H1 (cell line): Measurements from ENCODE around the gene TECTB. TPM values are rescaled to one million over a fixed set of nuclear protein-coding genes. Genes with fewer than 3 reads are reported as not detected.

Source experiments
- CTCF ChIA-PET: fragments of 300-600 bp; sonication (Branson Sonifier 250); formaldehyde crosslinking; loops from one replicate; lab custom pipeline; 2021; ENCODE audit not compliant: partially characterized antibody; lab: Charles Lee
- POLR2A ChIA-PET: fragments of 300-600 bp; sonication (Branson Sonifier 250); formaldehyde crosslinking; loops from one replicate; lab custom pipeline; 2021; ENCODE audit warnings: inconsistent platforms; ENCODE audit not compliant: partially characterized antibody; lab: Charles Lee
- DNase-seq, 2 experiments: peaks; one replicate each; pipeline versions ENCODE4 v3.0.0 to v3.0.0-alpha.2; 2010 to 2022; ENCODE audit warnings: low spot score in 2 of 2, low read depth in 1 of 2, mixed read lengths in 1 of 2
- FAIRE-seq: peaks from 2 replicates; lab custom pipeline; 2011; peaks lifted over from hg19 to GRCh38; lab: Jason Lieb, UNC
- H2AFZ ChIP-seq: 2 replicates; pipeline ENCODE4 v1.8.1; 2012; ENCODE audit warnings: low read length, inconsistent platforms
- H2AK5ac ChIP-seq: 2 replicates; pipeline ENCODE4 v1.6.1; 2013; ENCODE audit warnings: low read depth, low read length
- H2BK120ac ChIP-seq: replicated peaks from 2 replicates; pipeline ENCODE3; 2013; ENCODE audit warnings: low read depth, low read length, inconsistent platforms
- H2BK12ac ChIP-seq: 2 replicates; pipeline ENCODE4 v1.6.1; 2013; ENCODE audit warnings: low read depth, low read length
- H2BK15ac ChIP-seq: 2 replicates; pipeline ENCODE4 v1.6.1; 2013; ENCODE audit warnings: low read length
- H2BK20ac ChIP-seq: 2 replicates; pipeline ENCODE4 v1.6.1; 2013; ENCODE audit warnings: low read length
- H2BK5ac ChIP-seq: 2 replicates; pipeline ENCODE4 v1.6.1; 2013; ENCODE audit warnings: low read depth, low read length
- H3K14ac ChIP-seq: 2 replicates; pipeline ENCODE4 v1.6.1; 2013; ENCODE audit warnings: inconsistent platforms; ENCODE audit not compliant: insufficient read length
- H3K18ac ChIP-seq: 2 replicates; pipeline ENCODE4 v1.6.1; 2013; ENCODE audit warnings: low read length; ENCODE audit errors: extremely low read depth
- H3K23ac ChIP-seq: 2 replicates; pipeline ENCODE4 v1.6.1; 2013; ENCODE audit warnings: inconsistent platforms; ENCODE audit not compliant: insufficient read length
- H3K23me2 ChIP-seq: 2 replicates; pipeline ENCODE4 v1.6.1; 2013; ENCODE audit warnings: low read depth, low read length
- H3K27ac ChIP-seq: 2 replicates; pipeline ENCODE4 v1.6.1; 2011; ENCODE audit warnings: low read depth, low read length, inconsistent platforms
- H3K27me3 ChIP-seq, 4 experiments: replicated peaks in 1 of 4; 1 replicate in 1 of 4; 2 replicates in 3 of 4; pipeline versions ENCODE4 v1.6.1 to v1.8.1; 2011 to 2013; ENCODE audit warnings: low read length in 3 of 4, mild to moderate bottlenecking in 3 of 4, inconsistent platforms in 2 of 4, mixed read lengths in 2 of 4, moderate library complexity in 1 of 4; ENCODE audit not compliant: control insufficient read depth in 3 of 4, insufficient read depth in 3 of 4; ENCODE audit errors: extremely low read depth in 1 of 4
- H3K36me3 ChIP-seq, 4 experiments: 2 replicates each; pipeline versions ENCODE4 v1.6.1 to v1.8.1; 2011 to 2013; ENCODE audit warnings: mild to moderate bottlenecking in 4 of 4, low read length in 3 of 4, moderate library complexity in 2 of 4, control low read depth in 1 of 4, inconsistent platforms in 1 of 4; ENCODE audit not compliant: insufficient read depth in 4 of 4, control insufficient read depth in 2 of 4
- H3K4ac ChIP-seq: replicated peaks from 2 replicates; pipeline ENCODE3; 2013; ENCODE audit warnings: low read length, low read depth, mixed read lengths, inconsistent platforms; ENCODE audit not compliant: insufficient read length
- H3K4me1 ChIP-seq, 4 experiments: replicated peaks in 1 of 4; 1 replicate in 1 of 4; 2 replicates in 3 of 4; pipeline versions ENCODE4 v1.6.1 to v1.8.1; 2011 to 2013; ENCODE audit warnings: low read length in 3 of 4, inconsistent platforms in 2 of 4, mixed read lengths in 1 of 4; ENCODE audit not compliant: insufficient read depth in 4 of 4, control insufficient read depth in 3 of 4
- H3K4me2 ChIP-seq, 2 experiments: 2 replicates each; pipeline versions ENCODE4 v1.6.1 to v1.8.1; 2011 to 2013; ENCODE audit warnings: low read depth in 2 of 2, low read length in 2 of 2, control low read depth in 1 of 2, inconsistent platforms in 1 of 2, mild to moderate bottlenecking in 1 of 2; ENCODE audit not compliant: insufficient read depth in 1 of 2
- H3K4me3 ChIP-seq, 4 experiments: fragments of 200-600, 300-600 bp in 1 of 4; sonication (generic), shearing (Covaris generic), sonication (Bioruptor Twin) in 1 of 4; 2 replicates each; pipeline versions ENCODE4 v1.5.1 to v1.8.1; 2011 to 2016; ENCODE audit warnings: low read length in 4 of 4, low read depth in 3 of 4, control low read depth in 2 of 4, inconsistent platforms in 2 of 4, mild to moderate bottlenecking in 2 of 4, mixed read lengths in 1 of 4, moderate library complexity in 1 of 4; ENCODE audit not compliant: insufficient read depth in 2 of 4; ENCODE audit errors: extremely low read depth in 1 of 4
- H3K56ac ChIP-seq: replicated peaks from 2 replicates; pipeline ENCODE3; 2013; ENCODE audit warnings: low read depth, mild to moderate bottlenecking, mixed read lengths, low read length, inconsistent platforms; ENCODE audit not compliant: insufficient read length
- H3K79me1 ChIP-seq: 2 replicates; pipeline ENCODE4 v1.6.1; 2013; ENCODE audit warnings: low read depth, low read length, control low read depth
- H3K79me2 ChIP-seq, 2 experiments: 2 replicates each; pipeline versions ENCODE4 v1.6.1 to v1.8.1; 2012 to 2013; ENCODE audit warnings: low read length in 2 of 2, mild to moderate bottlenecking in 2 of 2, inconsistent platforms in 1 of 2; ENCODE audit not compliant: insufficient read depth in 2 of 2, control insufficient read depth in 1 of 2
- H3K9ac ChIP-seq, 4 experiments: replicated peaks in 1 of 4; 1 replicate in 1 of 4; 2 replicates in 3 of 4; pipeline versions ENCODE4 v1.6.1 to v1.8.1; 2011 to 2013; ENCODE audit warnings: low read depth in 3 of 4, low read length in 3 of 4, control low read depth in 2 of 4, mild to moderate bottlenecking in 2 of 4, moderate library complexity in 2 of 4, inconsistent platforms in 1 of 4; ENCODE audit errors: extremely low read depth in 1 of 4
- H3K9me3 ChIP-seq, 2 experiments: 2 replicates each; pipeline versions ENCODE4 v1.6.1 to v1.8.1; 2012 to 2013; ENCODE audit warnings: mild to moderate bottlenecking in 2 of 2, moderate library complexity in 2 of 2, control low read depth in 1 of 2, inconsistent platforms in 1 of 2, low read depth in 1 of 2, low read length in 1 of 2, mixed read lengths in 1 of 2; ENCODE audit not compliant: insufficient read depth in 2 of 2
- H4K20me1 ChIP-seq, 2 experiments: replicated peaks in 1 of 2; 2 replicates each; pipeline versions ENCODE3 to v1.8.1; 2011 to 2013; ENCODE audit warnings: inconsistent platforms in 2 of 2, low read length in 2 of 2, mild to moderate bottlenecking in 1 of 2; ENCODE audit not compliant: insufficient read depth in 2 of 2, control insufficient read depth in 1 of 2
- H4K5ac ChIP-seq: 2 replicates; pipeline ENCODE4 v1.6.1; 2013; ENCODE audit warnings: low read length, low read depth, mixed read lengths, inconsistent platforms; ENCODE audit not compliant: insufficient read length
- H4K8ac ChIP-seq: 2 replicates; pipeline ENCODE4 v1.8.0; 2013; ENCODE audit warnings: mild to moderate bottlenecking, moderate library complexity, low read length, inconsistent platforms; ENCODE audit not compliant: insufficient read depth; ENCODE audit errors: extremely low read depth
- H4K91ac ChIP-seq: replicated peaks from 2 replicates; pipeline ENCODE3; 2013; ENCODE audit warnings: low read length, mixed read lengths, inconsistent platforms; ENCODE audit not compliant: insufficient read length
- CTCF ChIP-seq, 3 experiments: IDR thresholded peaks; 1 replicate in 2 of 3; 2 replicates in 1 of 3; pipeline versions ENCODE4 v1.5.1 to v1.6.1; 2011; ENCODE audit warnings: low read length in 3 of 3, mild to moderate bottlenecking in 3 of 3, inconsistent platforms in 2 of 3, low read depth in 1 of 3, moderate library complexity in 1 of 3; ENCODE audit not compliant: insufficient read depth in 1 of 3; ENCODE audit errors: control extremely low read depth in 1 of 3
- RAD21 ChIP-seq, 2 experiments: IDR thresholded peaks in 1 of 2; conservative IDR thresholded peaks in 1 of 2; 2 replicates each; pipeline ENCODE4 v1.6.1; 2011; ENCODE audit warnings: low read depth in 2 of 2, low read length in 2 of 2, improper control_type of control experiment in 1 of 2, inconsistent platforms in 1 of 2, mild to moderate bottlenecking in 1 of 2, moderate library complexity in 1 of 2
- ZNF274 ChIP-seq: IDR thresholded peaks from 2 replicates; pipeline ENCODE4 v1.7.0; 2012; ENCODE audit warnings: low read length, borderline replicate concordance; ENCODE audit errors: extremely low read depth
- WGBS, 2 experiments: shearing (Covaris generic) in 1 of 2; methylation state at CpG; one replicate each; pipeline versions ENCODE4 v1.1.6 to v1.1.7; 2013 to 2015; ENCODE audit warnings: low lambda C conversion rate in 2 of 2, mixed read lengths in 2 of 2, inconsistent platforms in 1 of 2, low coverage in 1 of 2, missing lambda C conversion rate in 1 of 2; ENCODE audit not compliant: insufficient replicate concordance in 2 of 2, insufficient coverage in 1 of 2, insufficient read length in 1 of 2; ENCODE audit errors: extremely low coverage in 1 of 2, missing lambda C conversion rate in 1 of 2; 5-methylcytosine and 5-hydroxymethylcytosine counted together
- polyA plus RNA-seq, 7 experiments: library from polyadenylated mRNA; depleted of rRNA in 3 of 7; stranded (reverse) in 5 of 7; unstranded in 2 of 7; fragments of >200 nt in 5 of 7; fragments of 200-250 nt in 2 of 7; gene quantifications; 1 replicate in 5 of 7; 2 replicates in 1 of 7; 4 replicates in 1 of 7; pipeline versions ENCODE4 v1.2.1 to v1.2.3, GENCODE V29; 2011 to 2013; ENCODE audit warnings: missing spikeins in 2 of 7, mixed read lengths in 2 of 7
- total RNA-seq: library from RNA; stranded (reverse); fragmentation: NEBNext Ultra II Directional; extraction: Animal tissue kit (Norgen Biotek cat#: 25700); gene quantifications from 2 replicates; pipeline ENCODE4 v1.2.1, GENCODE V29; 2021

TECTB gene
- total and polyA plus RNA-seq, 2 of the 8 experiments (the other 6 are each of a cell fraction or from before 2014, with no cell fraction given), result not detected

DNA sequence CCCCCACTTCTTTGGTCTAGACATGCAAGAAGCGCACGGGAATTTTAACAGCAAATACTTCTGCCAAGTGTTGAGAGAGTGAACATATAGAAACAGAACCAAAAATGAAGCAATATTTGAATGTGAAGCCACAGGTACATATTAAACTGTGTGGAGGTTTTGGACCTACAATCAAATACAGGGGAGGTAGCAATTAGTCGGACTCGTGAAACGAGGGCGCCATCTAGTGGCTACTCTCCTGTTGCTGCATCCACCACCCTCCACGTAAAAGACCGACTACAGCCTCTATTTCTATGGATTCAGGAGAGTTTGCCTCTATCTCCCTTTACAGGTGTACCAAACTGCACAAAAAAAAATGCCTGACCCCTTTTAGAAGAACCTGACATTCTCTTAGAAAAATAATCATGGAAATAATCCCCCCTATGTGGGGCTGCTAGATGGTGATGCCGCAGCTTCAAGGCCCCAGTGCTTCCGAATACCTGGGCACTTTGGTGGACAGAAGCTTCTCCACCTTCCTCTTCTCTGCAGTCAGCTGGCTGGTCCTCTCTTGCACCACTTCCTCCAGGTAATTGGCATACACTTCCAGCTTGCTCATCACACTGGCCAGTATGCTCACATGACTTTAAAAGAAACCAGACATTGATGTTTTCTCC lies 31.7 kb downstream of the TECTB start:
- Histone ChIP-seq H4K91ac (no peak overlapping the region), H2BK12ac (no peak overlapping the region), H3K18ac (no peak overlapping the region), H3K23me2 (no peaks in the 10 kb centered on the region), H4K5ac (no peak overlapping the region), H3K4me2 (no peak overlapping the region), H3K9ac (no peak overlapping the region), H2BK5ac (no peak overlapping the region), H2BK15ac (no peak overlapping the region), H3K79me2 (no peaks in the 10 kb centered on the region), H3K36me3 (no peaks in the 10 kb centered on the region), H3K23ac (no peak overlapping the region), H3K56ac (no peak overlapping the region), H3K14ac (no peak overlapping the region), H3K27ac (no peak overlapping the region), H3K79me1 (no peaks in the 10 kb centered on the region), H3K27me3 (no peaks in the 10 kb centered on the region), H4K8ac (no peak overlapping the region), H2BK120ac (no peak overlapping the region), H4K20me1 (no peaks in the 10 kb centered on the region), H2AFZ (0 out of 2 replicates have a peak overlapping the region, but pooled peaks have one; percentile 59), H3K4me1 (no peaks in the 10 kb centered on the region), H3K4ac (no peak overlapping the region), H2AK5ac (no peak overlapping the region), H3K4me3 (no peak overlapping the region), H2BK20ac (no peak overlapping the region), H3K9me3 (no peaks in the 10 kb centered on the region)
- TF ChIP-seq ZNF274 (no peak), RAD21 (IDR thresholded peaks at IDR 0.05 in 1 of 2, conservative IDR thresholded peaks at IDR 0.05 in 1 of 2; ENCODE audit: low read depth in 2 of 2, low read length in 2 of 2) (peak; percentile 93 to 95), CTCF (IDR thresholded peaks at IDR 0.05; ENCODE audit: control extremely low read depth in 1 of 3, insufficient read depth in 1 of 3, low read depth in 1 of 3, low read length in 3 of 3) (peak; percentile 80 to 82 (median 80))
- ChIA-PET POLR2A (no interaction called here), CTCF (interaction anchor here (0.6 to 3.0 kb wide), 46 partner anchors 9 to 1108 kb away, joined by 3 to 50 read pairs (median 4); partner anchors contain the start of gene GPAM)
- DNase-seq, result peak; percentile 13 to 89
- peak; percentile 60 for FAIRE-seq
- WGBS, 2 experiments, result 27% methylated on average over 10 of the region's 10 CpGs; no CpG with 5 or more reads in 1 of the 2 experiments
